A549 (cell line): ENCODE results near the gene SLC48A1. TPM values are rescaled to one million over a fixed set of nuclear protein-coding genes. Genes with fewer than 3 reads are reported as not detected.

Source experiments
- ATAC-seq, 2 experiments: fragments of 200-7000 bp in 1 of 2; fragments of >200 bp in 1 of 2; cut with Nextera tagmentation in 1 of 2; cut with Tn5 transposase in 1 of 2; 3 replicates each; pipeline versions ENCODE4 v1.8.0 to v1.9.1; 2018 to 2020; ENCODE audit warnings: mild to moderate bottlenecking in 1 of 2, moderate library complexity in 1 of 2
- CTCF ChIA-PET: fragments of 300-600 bp; sonication (Branson Sonifier 250); formaldehyde crosslinking; extraction: SDS; loops from one replicate; lab custom pipeline; 2021; ENCODE audit warnings: antibody characterized with exemption, inconsistent platforms; lab: Yijun Ruan, JAX
- POLR2A ChIA-PET: fragments of 350-600 bp; formaldehyde crosslinking; extraction: SDS; loops from one replicate; lab custom pipeline; 2021; ENCODE audit warnings: antibody characterized with exemption, inconsistent platforms; lab: Yijun Ruan, JAX
- DNase-seq, 2 experiments: peaks; one replicate each; pipeline versions ENCODE4 v3.0.0 to v3.0.0-alpha.2; 2011 to 2016; ENCODE audit warnings: low read depth in 1 of 2, low spot score in 1 of 2
- FAIRE-seq: peaks from 2 replicates; lab custom pipeline; 2011; peaks lifted over from hg19 to GRCh38; lab: Jason Lieb, UNC
- H3K27ac ChIP-seq, 2 experiments: fragments of >200 bp; sonication (Bioruptor Twin); formaldehyde crosslinking; 3 replicates each; pipeline ENCODE4 v1.5.1; 2016 to 2017
- H3K4me1 ChIP-seq: fragments of >200 bp; sonication (Bioruptor Twin); formaldehyde crosslinking; 3 replicates; pipeline ENCODE4 v1.6.1; 2016
- H3K4me2 ChIP-seq: fragments of >200 bp; sonication (Bioruptor Twin); formaldehyde crosslinking; 3 replicates; pipeline ENCODE4 v1.6.1; 2016
- H3K4me3 ChIP-seq: fragments of >200 bp; sonication (Bioruptor Twin); formaldehyde crosslinking; 3 replicates; pipeline ENCODE4 v1.5.1; 2016
- H3K9me3 ChIP-seq: fragments of >200 bp; sonication (Bioruptor Twin); formaldehyde crosslinking; 3 replicates; pipeline ENCODE4 v1.6.1; 2016
- CBX2 ChIP-seq: fragments of 200-600 bp; sonication (generic); IDR thresholded peaks from 2 replicates; pipeline ENCODE4 v1.6.1; 2016; ENCODE audit warnings: low read depth, mild to moderate bottlenecking, borderline replicate concordance
- CEBPB ChIP-seq, 2 experiments: fragments of >200 bp in 1 of 2; sonication (Bioruptor Twin) in 1 of 2; formaldehyde crosslinking in 1 of 2; IDR thresholded peaks; 2 replicates each; pipeline ENCODE4 v1.6.1; 2012 to 2016
- FOSL2 ChIP-seq, 2 experiments: fragments of 450-650 bp in 1 of 2; fragments of >200 bp in 1 of 2; sonication (Bioruptor Twin) in 1 of 2; formaldehyde crosslinking; IDR thresholded peaks; 2 replicates each; pipeline versions ENCODE4 v1.5.0 to v1.6.1; 2016 to 2020; ENCODE audit warnings: mild to moderate bottlenecking in 1 of 2, moderate library complexity in 1 of 2
- GATA3 ChIP-seq: IDR thresholded peaks from 2 replicates; pipeline ENCODE4 v1.6.1; 2012; ENCODE audit warnings: borderline replicate concordance
- HOXA7 ChIP-seq: fragments of 250-450 bp; sonication (Bioruptor Pico); IDR thresholded peaks from 2 replicates; pipeline ENCODE4 v1.5.0; 2020; ENCODE audit warnings: mild to moderate bottlenecking, moderate library complexity
- HOXB13 ChIP-seq: fragments of 250-450 bp; sonication (Bioruptor Pico); IDR thresholded peaks from 2 replicates; pipeline ENCODE4 v1.5.0; 2020; ENCODE audit warnings: low read depth, mild to moderate bottlenecking, moderate library complexity
- JUN ChIP-seq, 2 experiments: fragments of >200 bp; sonication (Bioruptor Twin); formaldehyde crosslinking; IDR thresholded peaks; 2 replicates in 1 of 2; 3 replicates in 1 of 2; pipeline ENCODE4 v1.6.1; 2016 to 2017
- JUNB ChIP-seq: fragments of >200 bp; sonication (Bioruptor Twin); formaldehyde crosslinking; IDR thresholded peaks from 2 replicates; pipeline ENCODE4 v1.6.1; 2016
- MAFK ChIP-seq: fragments of 450-650 bp; IDR thresholded peaks from 2 replicates; pipeline ENCODE4 v1.6.1; 2014; ENCODE audit not compliant: partially characterized antibody
- MAZ ChIP-seq: fragments of 150-350 bp; IDR thresholded peaks from 2 replicates; pipeline ENCODE4 v1.6.1; 2014; ENCODE audit warnings: antibody characterized with exemption, low read depth, low read length, borderline replicate concordance
- MYC ChIP-seq: IDR thresholded peaks from 2 replicates; pipeline ENCODE4 v1.6.1; 2012; ENCODE audit warnings: mild to moderate bottlenecking, inconsistent platforms, low read length, improper control_type of control experiment, borderline replicate concordance
- NPAS2 ChIP-seq: fragments of 250-450 bp; sonication (Bioruptor Pico); IDR thresholded peaks from 2 replicates; pipeline ENCODE4 v1.8.0; 2022; ENCODE audit warnings: mild to moderate bottlenecking, moderate library complexity, borderline replicate concordance
- POLR2A ChIP-seq: IDR thresholded peaks from 2 replicates; pipeline ENCODE4 v1.6.1; 2012; ENCODE audit warnings: mild to moderate bottlenecking, low read length
- RAD21 ChIP-seq, 2 experiments: fragments of >200 bp in 1 of 2; sonication (Bioruptor Twin) in 1 of 2; formaldehyde crosslinking in 1 of 2; IDR thresholded peaks in 1 of 2; conservative IDR thresholded peaks in 1 of 2; 2 replicates in 1 of 2; 3 replicates in 1 of 2; pipeline ENCODE4 v1.6.1; 2012 to 2018; ENCODE audit warnings: inconsistent platforms in 1 of 2
- ZFP36 ChIP-seq: fragments of 450-650 bp; IDR thresholded peaks from 2 replicates; pipeline ENCODE4 v1.6.1; 2014; ENCODE audit warnings: borderline replicate concordance; ENCODE audit not compliant: partially characterized antibody
- WGBS: methylation state at CpG from one replicate; pipeline ENCODE4 v1.1.6; 2017; ENCODE audit errors: missing lambda C conversion rate; 5-methylcytosine and 5-hydroxymethylcytosine counted together
- polyA plus RNA-seq, 4 experiments: library from polyadenylated mRNA; depleted of rRNA in 3 of 4; stranded (reverse); fragments of >200 nt; fragmentation: RNase III in 1 of 4; extraction: RNeasy Plus Mini Kit Qiagen cat#74134 plus additional on column Dnase treatment in 1 of 4; gene quantifications; 2 replicates in 3 of 4; 3 replicates in 1 of 4; pipeline ENCODE4 v1.2.3, GENCODE V29; 2011 to 2017
- TF ChIP-seq, protein P1 (sequence below): IDR thresholded peaks from 2 replicates; pipeline ENCODE4 v1.6.1; 2012; ENCODE audit warnings: low read depth, borderline replicate concordance
- TF ChIP-seq, protein P2 (sequence below): IDR thresholded peaks from 2 replicates; pipeline ENCODE4 v1.6.1; 2012
- TF ChIP-seq, protein P3 (sequence below): fragments of >200 bp; sonication (Bioruptor Twin); formaldehyde crosslinking; IDR thresholded peaks from 3 replicates; pipeline ENCODE4 v1.6.1; 2016
- TF ChIP-seq, protein P4 (sequence below): fragments of >200 bp; sonication (Bioruptor Twin); formaldehyde crosslinking; IDR thresholded peaks from 3 replicates; pipeline ENCODE4 v1.5.1; 2016

SLC48A1 gene
- polyA plus RNA-seq, 2 of the 4 experiments (the other 2 are of a cell fraction) = 25.1 to 32.6 TPM

DNA sequence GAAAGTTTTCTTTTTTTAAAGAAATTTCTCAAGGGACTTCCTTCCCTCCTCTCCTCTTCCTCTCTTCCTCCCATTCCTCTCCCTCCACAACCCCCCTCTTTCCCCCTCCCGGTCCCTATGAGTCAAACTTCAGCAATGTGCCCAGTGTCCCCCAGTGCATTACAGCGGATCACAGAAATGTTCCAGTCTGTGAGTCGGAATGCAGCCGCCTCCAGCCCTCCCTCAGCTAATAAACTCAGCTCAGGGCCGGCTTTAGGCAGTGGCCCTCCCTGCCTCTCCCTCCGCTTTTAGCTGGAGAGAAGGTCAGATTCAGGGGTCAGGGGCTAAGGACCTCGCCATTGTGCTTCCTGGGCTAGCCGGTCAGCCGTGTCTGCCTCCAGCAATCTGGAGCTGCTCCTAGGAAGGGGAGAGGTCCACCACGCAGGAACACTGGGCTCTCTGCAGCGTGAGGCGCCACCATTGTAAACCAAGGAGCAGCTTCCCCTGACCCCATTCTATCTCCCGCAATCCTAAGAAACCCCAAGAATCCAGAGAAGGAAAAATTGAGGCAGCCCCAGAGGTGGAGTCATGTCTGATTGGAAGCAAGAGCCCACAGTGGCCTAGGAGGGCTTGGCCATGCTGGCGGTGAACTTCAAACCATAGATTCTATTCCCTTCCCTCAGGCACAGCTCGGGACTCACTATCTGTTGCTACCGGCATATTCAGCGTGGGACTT, 47.8 kb downstream of the SLC48A1 start:
- H3K9me3 ChIP-seq = no peaks in the 10 kb centered on the region
- FAIRE-seq (no peak), ATAC-seq (peak; percentile 64 to 81), DNase-seq (peak; percentile 91 to 98)
- TF ChIP-seq, protein P1, sequence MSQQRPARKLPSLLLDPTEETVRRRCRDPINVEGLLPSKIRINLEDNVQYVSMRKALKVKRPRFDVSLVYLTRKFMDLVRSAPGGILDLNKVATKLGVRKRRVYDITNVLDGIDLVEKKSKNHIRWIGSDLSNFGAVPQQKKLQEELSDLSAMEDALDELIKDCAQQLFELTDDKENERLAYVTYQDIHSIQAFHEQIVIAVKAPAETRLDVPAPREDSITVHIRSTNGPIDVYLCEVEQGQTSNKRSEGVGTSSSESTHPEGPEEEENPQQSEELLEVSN = peak; percentile 55
- TF ChIP-seq MAFK (no peak), RAD21 (conservative IDR thresholded peaks at IDR 0.05 in 1 of 2, IDR thresholded peaks at IDR 0.05 in 1 of 2) (peak in 1 of 2 experiments; percentile 10; a peak in 1 of 5 replicates), JUN (IDR thresholded peaks at IDR 0.05) (peak in 1 of 2 experiments; percentile 27; a peak in 3 of 5 replicates), MAZ (peak; percentile 98; the same call in 1 of the 2 replicates), POLR2A (peak; percentile 70), JUNB (peak; percentile 48; the same call in 1 of the 2 replicates), FOSL2 (IDR thresholded peaks at IDR 0.05) (peak; percentile 76), FOSL2 (CRISPR knock-in tag; IDR thresholded peaks at IDR 0.05) (peak; percentile 93), GATA3 (peak; percentile 70; the same call in 1 of the 2 replicates)
- TF ChIP-seq, protein P2, sequence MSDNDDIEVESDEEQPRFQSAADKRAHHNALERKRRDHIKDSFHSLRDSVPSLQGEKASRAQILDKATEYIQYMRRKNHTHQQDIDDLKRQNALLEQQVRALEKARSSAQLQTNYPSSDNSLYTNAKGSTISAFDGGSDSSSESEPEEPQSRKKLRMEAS = peak; percentile 61
- TF ChIP-seq, protein P3, sequence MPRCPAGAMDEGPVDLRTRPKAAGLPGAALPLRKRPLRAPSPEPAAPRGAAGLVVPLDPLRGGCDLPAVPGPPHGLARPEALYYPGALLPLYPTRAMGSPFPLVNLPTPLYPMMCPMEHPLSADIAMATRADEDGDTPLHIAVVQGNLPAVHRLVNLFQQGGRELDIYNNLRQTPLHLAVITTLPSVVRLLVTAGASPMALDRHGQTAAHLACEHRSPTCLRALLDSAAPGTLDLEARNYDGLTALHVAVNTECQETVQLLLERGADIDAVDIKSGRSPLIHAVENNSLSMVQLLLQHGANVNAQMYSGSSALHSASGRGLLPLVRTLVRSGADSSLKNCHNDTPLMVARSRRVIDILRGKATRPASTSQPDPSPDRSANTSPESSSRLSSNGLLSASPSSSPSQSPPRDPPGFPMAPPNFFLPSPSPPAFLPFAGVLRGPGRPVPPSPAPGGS = no peak; the same call in 2 of the 3 replicates
- H3K27ac ChIP-seq = peak overlapping the region; percentile 96 to 100
- ChIA-PET CTCF (interaction anchor here (0.7 to 59.0 kb wide), 13 partner anchors 13 to 132 kb away, joined by 3 to 1532 read pairs (median 5); partner anchors contain the start of gene SLC48A1), POLR2A (interaction anchor here (0.5 to 3.5 kb wide), 8 partner anchors 8 to 362 kb away, joined by 3 to 28 read pairs (median 6); partner anchors contain the start of gene VDR)
- H3K4me2 ChIP-seq = peak overlapping the region; percentile 95
- WGBS = 24% methylated on average over 15 of the region's 17 CpGs
- peaks cover 69% of the 10 kb centered on the region for H3K4me1 ChIP-seq
- peak overlapping the region; percentile 89 for H3K4me3 ChIP-seq

DNA sequence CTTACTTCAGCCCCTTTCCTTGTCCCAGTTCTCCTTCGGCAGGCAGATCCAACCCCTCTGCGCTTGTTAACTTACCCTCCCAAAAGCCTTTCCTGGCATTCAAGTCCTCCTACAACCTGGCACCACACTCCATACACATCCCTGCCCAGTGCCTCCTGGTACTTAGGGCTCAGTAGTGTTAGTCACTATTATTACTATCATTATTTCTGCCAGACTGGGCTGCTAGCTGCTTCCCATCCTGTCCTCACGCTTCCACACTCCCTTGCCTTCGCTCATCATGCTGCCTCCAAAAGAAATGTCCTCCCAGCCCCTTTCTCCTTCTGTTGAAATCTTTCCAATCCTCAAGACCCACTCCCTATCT, 48.3 kb downstream of the SLC48A1 start:
- peak overlapping the region; percentile 96 to 100 for H3K27ac ChIP-seq
- TF ChIP-seq CEBPB (IDR thresholded peaks at IDR 0.05) (no peak), CBX2 (no peak), HOXA7 (CRISPR knock-in tag) (no peak), NPAS2 (no peak), MYC (no peak), ZFP36 (no peak), HOXB13 (CRISPR knock-in tag) (no peak)
- TF ChIP-seq, protein P4, sequence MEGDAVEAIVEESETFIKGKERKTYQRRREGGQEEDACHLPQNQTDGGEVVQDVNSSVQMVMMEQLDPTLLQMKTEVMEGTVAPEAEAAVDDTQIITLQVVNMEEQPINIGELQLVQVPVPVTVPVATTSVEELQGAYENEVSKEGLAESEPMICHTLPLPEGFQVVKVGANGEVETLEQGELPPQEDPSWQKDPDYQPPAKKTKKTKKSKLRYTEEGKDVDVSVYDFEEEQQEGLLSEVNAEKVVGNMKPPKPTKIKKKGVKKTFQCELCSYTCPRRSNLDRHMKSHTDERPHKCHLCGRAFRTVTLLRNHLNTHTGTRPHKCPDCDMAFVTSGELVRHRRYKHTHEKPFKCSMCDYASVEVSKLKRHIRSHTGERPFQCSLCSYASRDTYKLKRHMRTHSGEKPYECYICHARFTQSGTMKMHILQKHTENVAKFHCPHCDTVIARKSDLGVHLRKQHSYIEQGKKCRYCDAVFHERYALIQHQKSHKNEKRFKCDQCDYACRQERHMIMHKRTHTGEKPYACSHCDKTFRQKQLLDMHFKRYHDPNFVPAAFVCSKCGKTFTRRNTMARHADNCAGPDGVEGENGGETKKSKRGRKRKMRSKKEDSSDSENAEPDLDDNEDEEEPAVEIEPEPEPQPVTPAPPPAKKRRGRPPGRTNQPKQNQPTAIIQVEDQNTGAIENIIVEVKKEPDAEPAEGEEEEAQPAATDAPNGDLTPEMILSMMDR = no peak
- TF ChIP-seq, all 56 proteins: peak for 0
- no peaks in the 10 kb centered on the region for H3K9me3 ChIP-seq
- WGBS = 97% methylated on average over 4 of the region's 4 CpGs
- peaks cover 72% of the 10 kb centered on the region for H3K4me1 ChIP-seq
- ChIA-PET POLR2A (interaction anchor here (1.0 to 3.5 kb wide), 6 partner anchors 8 to 83 kb away, joined by 3 to 28 read pairs (median 6); partner anchors contain the start of gene VDR), CTCF (interaction anchor here (0.7 to 59.0 kb wide), 11 partner anchors 18 to 131 kb away, joined by 3 to 1532 read pairs (median 5); partner anchors contain the start of gene SLC48A1)
- peak overlapping the region; percentile 89; the same call in 2 of the 3 replicates for H3K4me3 ChIP-seq
- ATAC-seq = no peak
- DNase-seq = no peak
- peak overlapping the region; percentile 95 for H3K4me2 ChIP-seq
- FAIRE-seq = no peak
